CD1c-positive myeloid dendritic cell (primary cell): Measurements from ENCODE around the gene C10orf71.
A peak's percentile ranks its signal among the peaks of the same experiment; 100 is the strongest.

ENCODE experiments used
- DNase-seq: peaks from one replicate; pipeline ENCODE4 v3.0.0-alpha.2; 2016; ENCODE audit errors: extremely low spot score

Gene C10orf71

GRCh38 chr10:49361735-49362568, 63.0 kb downstream of the C10orf71 start:
- DNase-seq = no peak

GRCh38 chr10:49362596-49363260, 63.8 kb downstream of the C10orf71 start:
- peak; percentile 96 for DNase-seq

- DNase-seq = no peak
Observed at GRCh38 chr10:49363309-49364031, 64.5 kb downstream of the C10orf71 start.

- no peak for DNase-seq
Observed at GRCh38 chr10:49364051-49364450, 65.1 kb downstream of the C10orf71 start.

GRCh38 chr10:49364747-49365146, 65.8 kb downstream of the C10orf71 start:
- DNase-seq = no peak

- no peak for DNase-seq
Observed at GRCh38 chr10:49365275-49365674, 66.3 kb downstream of the C10orf71 start.

- DNase-seq = no peak
Observed at GRCh38 chr10:49365675-49366415, 66.9 kb downstream of the C10orf71 start.

GRCh38 chr10:49366460-49366859, 67.5 kb downstream of the C10orf71 start:
- no peak for DNase-seq

- DNase-seq = no peak
Observed at GRCh38 chr10:49367600-49367999, 68.6 kb downstream of the C10orf71 start.

- DNase-seq = no peak
Observed at GRCh38 chr10:49368256-49368655, 69.3 kb downstream of the C10orf71 start.

- peak; percentile 62 for DNase-seq
Observed at GRCh38 chr10:49369216-49370162, 70.5 kb downstream of the C10orf71 start.

GRCh38 chr10:49370326-49371100, 71.5 kb downstream of the C10orf71 start:
- DNase-seq = no peak

GRCh38 chr10:49371967-49372366, 73.0 kb downstream of the C10orf71 start:
- peak; percentile 62 for DNase-seq

GRCh38 chr10:49373361-49373760, 74.4 kb downstream of the C10orf71 start:
- no peak for DNase-seq

- no peak for DNase-seq
Observed at GRCh38 chr10:49374740-49375139, 75.8 kb downstream of the C10orf71 start.

- no peak for DNase-seq
Observed at GRCh38 chr10:49375611-49376010, 76.6 kb downstream of the C10orf71 start.
